GM18507 (cell line): ENCODE results near the gene MGMT.

Experiments
- DNase-seq: peaks from one replicate; pipeline ENCODE4 v3.0.0; 2011; ENCODE audit warnings: low read depth; ENCODE audit not compliant: insufficient read length; ENCODE audit errors: extremely low spot score
- FAIRE-seq: peaks from 2 replicates; lab custom pipeline; 2011; peaks lifted over from hg19 to GRCh38; lab: Jason Lieb, UNC

MGMT gene

DNA sequence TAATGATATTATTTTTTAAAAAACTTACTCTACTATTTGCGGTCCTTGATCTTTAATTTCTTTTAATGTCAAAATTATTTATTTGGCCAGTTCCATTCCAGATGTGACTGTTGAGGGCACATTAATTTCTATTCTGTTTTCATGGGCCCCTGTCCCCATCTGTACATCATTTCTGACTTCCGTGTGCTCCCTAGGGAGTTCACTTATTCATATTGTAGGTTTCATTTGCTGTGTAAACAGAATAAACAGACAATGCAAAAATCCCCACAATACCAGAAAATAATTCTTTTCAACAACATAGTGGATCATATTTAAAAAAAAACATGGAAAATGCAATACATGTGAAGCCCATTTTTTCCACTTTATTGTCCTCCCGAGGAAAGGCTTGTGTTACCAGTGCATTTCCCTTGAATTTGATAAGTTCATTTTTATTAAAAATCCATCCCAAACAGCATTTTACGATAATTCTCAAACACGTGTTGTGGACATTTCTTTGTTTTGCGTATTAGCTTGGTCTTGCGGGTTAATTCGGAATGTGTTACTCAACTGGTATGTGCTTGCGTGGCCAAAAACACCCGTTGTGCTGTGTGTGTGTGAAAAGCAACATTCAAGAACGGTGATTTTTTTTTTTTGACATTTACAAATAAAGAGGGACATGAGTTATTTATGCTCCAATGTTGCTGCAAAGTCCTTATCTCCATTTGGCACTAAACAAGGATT lies 138.4 kb downstream of the MGMT start:
- FAIRE-seq: peak; percentile 26

DNA sequence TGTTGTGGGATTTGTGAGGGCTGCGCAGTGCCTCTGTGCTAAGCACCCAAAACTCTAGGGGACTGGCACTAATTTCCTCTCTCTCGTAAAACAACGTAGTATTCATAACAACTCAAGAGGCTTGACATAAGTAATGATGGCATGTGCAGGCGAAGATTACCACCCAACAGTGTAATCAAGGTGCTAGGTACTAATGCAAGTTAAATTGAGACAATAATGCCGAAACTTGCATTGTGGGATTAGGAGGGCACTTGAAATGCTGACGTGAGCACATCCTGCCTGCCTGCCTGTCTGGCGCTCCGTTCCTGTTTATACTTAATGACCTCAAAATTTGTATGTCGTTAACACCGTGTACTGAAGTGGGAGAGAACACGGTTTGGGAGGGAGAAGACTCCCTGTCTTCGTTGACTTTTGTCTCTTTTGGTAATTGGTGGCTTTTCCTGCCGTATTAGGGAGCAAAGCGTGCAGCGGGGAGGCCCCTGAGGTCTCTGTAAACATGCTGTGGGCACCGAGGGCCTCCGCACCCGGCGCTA lies 139.0 kb downstream of the MGMT start:
- no peak for FAIRE-seq

More for the DNA sequence above, 138.4 kb downstream of the MGMT start:
- DNase-seq: no peak

DNA sequence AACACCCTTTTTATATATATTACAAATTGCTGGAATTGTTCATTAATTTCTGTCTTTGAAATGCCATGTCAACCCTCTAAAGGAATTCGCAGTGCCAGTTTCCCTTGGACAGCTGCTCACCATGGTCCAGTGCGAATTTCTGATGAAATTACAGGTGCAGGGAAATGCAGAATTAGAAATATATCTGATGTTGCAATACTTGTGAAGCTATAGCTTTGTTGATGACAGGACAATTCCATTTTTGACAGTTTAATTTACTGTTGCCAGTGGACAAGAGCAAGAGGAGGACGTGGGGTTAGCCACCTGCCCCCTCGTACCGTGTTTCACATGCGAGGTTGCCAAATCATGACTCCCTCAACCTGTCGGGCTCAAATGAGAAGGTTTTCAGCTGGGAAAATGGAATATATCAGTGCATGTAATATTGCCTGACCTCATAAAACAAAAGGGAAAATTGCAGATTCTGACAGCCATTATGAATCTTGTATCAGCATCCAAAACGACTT lies 140.6 kb downstream of the MGMT start:
- no peak for DNase-seq
- no peak for FAIRE-seq

More for the DNA sequence above, 139.0 kb downstream of the MGMT start:
- no peak for DNase-seq

DNA sequence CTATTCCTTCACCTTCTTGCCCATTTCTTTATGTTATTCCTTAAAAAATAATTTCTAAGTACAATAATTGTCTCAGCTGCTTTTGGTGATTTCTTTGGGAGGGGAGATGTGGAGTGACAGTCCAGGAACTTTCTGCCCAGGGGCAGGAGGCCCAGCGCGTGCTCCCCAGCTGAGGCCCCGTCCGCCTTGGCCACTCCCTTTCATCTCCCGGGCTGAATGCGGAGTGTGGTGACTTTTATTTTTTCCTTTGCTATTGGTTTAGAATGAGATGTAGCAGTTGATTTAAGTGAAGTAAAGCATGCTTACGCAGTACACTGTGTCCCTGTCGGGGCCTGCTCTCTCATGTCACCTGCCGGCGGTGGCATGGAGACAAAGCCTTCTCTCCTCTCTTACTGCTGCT lies 141.6 kb downstream of the MGMT start:
- no peak for FAIRE-seq
- no peak for DNase-seq

DNA sequence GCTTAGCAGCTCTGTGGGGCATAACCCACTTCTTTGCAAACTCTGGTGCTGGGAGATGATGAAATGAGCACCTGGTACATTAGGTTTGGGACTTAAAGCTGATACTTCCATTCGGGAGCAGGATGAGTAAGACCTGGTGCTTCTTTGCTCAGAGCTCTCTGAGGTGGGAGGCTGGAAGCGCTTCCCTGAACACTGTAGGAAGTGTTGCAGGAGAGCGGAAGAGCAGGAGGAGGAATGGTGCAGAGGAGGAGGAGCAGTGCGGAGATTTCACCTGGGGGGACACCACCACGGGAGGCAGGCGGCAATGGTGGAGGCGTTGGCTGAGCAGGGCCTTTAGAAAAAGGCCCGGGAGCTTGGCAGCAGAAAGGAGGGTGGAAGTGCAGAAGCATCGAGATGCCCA lies 142.5 kb downstream of the MGMT start:
- FAIRE-seq: no peak
- DNase-seq: no peak

DNA sequence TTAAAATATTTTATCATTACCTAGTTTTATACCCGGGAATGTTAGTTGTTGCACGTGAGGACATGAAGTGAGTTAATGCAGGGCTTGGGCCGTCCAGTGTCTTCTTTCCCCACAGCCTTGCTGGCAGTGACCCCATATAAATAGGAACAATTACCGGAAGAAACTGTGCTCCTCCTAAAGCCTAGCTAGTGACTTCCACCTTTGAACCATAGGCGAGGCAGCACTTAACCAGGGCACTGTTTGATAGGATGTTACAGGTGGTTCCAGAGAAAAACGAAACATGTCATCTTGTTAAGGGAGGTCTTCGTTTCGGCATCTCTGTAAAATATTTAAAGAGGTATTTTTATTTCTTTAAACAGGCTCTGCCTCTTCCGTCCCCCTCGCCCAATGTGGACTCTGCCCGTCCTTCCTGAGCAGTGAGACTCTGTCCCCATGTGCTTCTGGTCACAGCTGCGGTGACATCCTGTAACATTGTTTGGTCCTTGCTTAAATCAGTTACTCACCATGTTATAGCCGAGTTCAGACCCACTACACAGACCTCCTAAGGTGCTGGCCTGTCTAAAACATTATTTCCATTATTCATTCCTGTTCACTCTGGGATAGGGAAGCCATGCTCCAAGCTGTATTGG lies 145.6 kb downstream of the MGMT start:
- FAIRE-seq: no peak
- no peak for DNase-seq

DNA sequence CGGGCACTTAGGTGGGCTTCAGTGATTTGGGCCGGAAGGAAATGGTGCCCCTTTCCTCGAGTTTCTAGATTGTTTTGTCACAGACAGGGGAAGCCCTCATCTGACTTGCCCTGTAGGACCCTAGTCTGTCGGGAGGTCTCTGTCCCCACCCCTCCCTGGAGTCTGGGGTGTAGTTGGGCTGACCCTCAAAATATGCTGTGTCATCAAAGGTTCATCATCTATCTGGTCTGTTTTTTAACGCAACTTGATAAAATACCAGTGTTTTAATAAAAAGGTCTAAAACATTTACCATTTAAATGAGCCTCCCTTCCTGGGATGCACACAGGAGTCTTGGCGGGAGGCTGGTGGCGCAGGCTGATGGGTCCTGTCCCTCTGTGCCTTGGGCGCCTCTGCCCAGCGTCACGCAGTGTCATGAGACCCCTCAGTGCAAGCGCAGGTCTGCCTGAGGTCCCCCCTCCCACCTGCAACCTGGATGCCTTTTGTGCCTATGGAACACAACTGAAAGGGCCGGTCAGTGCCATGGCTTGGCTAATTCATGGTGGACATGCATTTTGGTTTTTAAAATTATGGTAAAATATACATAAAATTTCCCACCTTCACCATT lies 146.4 kb downstream of the MGMT start:
- FAIRE-seq: no peak
- DNase-seq: no peak

DNA sequence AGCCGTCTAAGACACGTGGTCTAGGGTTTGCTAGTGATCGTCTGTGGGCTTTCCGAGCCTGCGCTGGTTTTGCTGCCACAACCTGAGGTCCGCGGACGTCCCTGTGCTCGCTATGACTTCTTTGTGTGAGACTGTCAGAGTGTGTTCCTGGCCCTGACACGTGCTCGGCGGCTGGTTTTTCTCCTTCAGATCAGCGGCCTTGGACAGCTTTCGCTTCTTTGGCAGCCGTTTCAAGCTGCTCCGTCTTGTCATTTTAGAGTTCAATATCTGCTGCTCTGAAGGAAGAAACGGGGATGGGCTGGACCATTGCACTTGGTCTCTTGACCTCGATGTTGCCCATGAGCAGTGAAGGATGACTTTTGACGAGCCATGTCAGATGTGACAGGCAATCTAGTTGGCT lies 147.3 kb downstream of the MGMT start:
- DNase-seq (no peak), FAIRE-seq (no peak)

DNA sequence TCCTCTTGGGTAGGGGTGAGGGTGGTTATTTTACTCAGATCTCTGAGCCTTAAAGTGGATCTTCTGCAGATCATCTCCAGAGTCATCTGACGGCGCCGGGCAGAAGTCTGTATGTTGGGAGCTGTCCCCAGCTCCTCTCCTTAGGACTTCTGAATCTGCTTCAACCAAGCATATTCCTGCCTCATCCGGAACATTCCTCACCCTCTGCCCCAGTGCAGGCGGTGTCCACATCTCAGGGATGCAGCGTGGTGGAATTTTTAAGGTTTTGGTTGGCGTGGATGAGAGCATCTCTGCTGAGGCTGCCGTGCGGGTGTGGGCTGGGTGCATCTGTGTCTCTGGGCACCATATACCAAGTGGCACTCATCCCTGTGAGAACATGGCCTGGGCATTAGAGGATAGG lies 148.3 kb downstream of the MGMT start:
- FAIRE-seq: no peak
- DNase-seq: no peak

DNA sequence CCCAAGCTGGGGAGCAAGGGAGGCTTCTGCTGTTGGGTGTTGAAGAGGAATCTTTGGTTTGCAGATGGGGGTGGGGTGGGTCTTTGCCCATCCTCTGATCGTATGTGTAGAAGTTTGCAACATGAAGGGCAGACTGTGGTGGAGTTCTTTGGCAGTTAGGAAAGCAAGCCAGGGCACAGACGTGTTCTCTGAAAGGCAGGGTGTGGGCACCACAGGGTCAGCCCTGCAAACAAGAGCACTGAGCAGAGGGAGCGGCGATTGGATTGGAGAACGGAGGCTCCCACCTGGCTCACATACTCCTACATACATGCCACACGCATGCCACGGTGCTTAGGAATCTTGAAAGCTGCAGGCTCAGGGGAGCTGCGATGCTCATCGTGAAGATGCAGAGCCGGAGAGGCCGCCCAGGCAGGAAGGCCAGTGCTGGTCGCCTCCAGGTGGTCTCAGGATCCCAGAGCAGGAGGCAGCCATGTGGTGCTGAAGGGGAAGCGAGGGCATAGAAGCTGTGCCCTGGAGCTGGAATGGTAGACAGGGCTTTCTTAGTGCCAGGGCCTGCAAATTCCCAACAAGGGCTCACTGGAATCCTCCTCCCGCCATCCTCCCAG lies 149.0 kb downstream of the MGMT start:
- FAIRE-seq: no peak
- DNase-seq: no peak

DNA sequence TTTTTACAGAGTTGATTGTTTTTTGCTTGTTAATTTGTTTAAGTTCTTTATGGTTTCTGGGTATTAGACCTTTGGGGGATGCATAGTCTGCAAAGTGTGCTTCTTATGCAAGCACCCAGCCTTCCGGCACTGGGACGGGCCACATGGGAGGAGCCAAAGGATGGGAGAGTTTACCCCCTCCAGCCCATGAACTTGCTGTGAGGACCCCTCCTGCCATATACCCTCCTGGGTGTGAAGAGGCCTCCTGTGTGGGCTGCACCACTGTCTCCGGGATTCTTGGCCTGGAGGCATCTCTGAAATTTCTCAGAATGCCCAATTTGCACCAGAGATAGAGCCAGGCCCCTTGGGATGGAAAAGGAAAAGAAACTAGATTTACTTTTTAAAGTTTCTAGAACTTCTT lies 150.7 kb downstream of the MGMT start:
- DNase-seq: no peak
- no peak for FAIRE-seq

DNA sequence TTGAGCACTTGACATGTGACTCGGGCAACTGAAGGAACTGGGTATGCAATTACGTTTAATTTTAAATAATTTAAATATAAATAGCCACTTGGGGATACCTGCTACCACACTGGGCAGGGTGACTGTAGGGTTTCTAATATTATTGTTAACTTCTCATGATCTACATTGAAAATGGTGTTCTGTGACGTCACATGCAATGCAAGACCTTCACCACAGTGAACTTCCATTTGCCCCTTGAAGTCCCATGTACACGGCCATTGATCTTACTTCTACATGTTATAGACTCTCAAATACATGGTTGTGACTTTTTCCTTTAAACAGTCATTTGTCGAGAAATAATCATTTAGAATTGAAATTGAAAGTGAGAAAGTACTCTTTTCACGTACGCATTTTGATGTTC lies 154.0 kb downstream of the MGMT start:
- FAIRE-seq: no peak

DNA sequence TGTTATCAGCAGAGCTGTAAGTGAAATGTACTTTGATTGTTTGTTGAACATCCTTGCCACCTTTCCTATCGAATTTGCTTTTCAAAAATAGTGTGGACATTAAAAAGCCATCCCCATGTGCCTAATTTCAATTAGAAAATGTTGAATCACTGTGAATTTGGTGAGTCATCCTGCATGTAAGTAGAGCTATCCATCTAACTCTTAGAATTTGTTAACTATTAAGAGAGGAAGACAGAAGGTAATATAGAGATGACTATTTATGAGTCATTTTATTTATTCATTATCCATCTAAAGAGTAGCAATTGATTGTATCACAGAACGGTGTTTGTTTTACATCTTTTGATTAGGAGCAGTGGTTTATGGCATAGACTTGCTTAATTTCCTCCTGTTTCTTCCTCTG lies 154.7 kb downstream of the MGMT start:
- FAIRE-seq: no peak

More for the DNA sequence above, 154.0 kb downstream of the MGMT start:
- no peak for DNase-seq

DNA sequence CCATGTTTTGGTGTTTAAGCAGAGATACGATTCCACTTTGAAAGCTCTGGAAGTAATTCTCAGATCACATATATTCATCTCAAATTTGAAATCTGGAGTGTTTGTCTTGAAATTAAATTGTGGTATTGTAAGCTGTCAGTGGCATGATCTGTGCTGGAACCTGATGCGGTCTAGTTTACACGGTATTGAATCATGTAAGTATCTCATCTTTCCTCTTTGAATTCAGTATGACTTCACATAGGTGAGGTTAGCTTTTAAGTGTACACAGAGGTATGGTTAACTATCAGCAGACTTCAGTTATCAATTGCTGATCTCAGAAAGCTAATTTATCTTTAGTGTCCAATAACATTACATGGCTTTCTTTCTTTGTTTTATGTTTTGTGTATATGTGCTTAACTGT lies 155.2 kb downstream of the MGMT start:
- no peak for FAIRE-seq
- no peak for DNase-seq

More for the DNA sequence above, 154.7 kb downstream of the MGMT start:
- no peak for DNase-seq

DNA sequence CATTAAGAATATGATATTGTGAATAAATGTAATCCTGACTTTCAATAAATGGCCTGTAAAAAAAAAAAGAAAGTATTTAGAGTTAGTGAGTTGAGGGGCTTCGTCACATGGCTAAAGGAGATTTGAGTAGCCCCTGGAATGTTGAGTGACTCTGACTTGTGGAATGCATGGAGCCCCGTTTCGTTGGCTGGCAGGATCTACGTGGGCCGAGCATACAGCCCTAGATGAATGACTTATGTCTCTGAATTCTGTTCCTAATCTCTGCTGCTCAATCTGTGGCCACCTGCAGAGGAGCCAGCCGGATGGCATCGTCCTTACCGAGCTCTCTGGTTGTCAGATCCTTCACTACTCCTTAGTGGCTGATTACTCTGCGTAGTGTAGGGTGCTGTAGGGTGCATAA lies 155.7 kb downstream of the MGMT start:
- FAIRE-seq: no peak
- no peak for DNase-seq

DNA sequence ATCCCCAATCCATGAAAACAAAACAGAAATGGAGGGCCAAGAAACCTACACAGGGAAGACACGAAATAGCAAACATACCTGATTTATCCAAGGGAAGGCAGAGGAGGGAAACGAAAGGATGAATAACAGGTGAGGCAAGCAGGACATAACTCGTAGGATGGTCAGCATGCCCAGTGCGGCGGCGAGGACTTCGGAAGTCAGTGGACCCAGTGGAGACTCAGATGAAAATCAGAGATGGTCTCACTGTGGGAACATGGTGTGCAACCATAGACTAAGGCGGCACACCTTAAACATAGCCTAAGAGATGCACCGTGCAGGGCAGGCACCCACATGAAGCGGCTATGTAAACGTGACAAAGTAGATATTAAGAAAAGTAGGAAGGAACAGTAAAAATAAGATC lies 157.5 kb downstream of the MGMT start:
- DNase-seq: no peak
- FAIRE-seq: no peak

DNA sequence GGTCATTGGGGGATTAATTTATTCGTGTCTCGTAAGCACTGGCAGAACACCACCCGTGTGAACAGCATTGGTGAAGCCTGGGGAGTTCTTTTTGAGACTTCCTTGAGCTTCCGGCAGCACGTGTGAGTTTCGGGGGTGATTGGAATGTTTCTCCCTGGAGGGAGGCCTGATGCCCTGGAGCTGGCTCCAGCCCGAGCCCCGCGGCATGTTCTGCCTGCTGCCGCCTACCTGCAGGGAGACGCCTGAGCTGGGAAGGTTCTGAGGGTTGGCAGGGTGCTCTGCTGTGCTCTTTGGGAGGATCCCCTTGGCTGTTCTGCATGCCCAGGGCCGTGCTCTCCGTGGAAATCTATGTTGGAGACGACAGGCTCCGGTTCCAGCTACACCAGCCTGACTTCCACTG lies 159.3 kb downstream of the MGMT start:
- FAIRE-seq (no peak), DNase-seq (no peak)

DNA sequence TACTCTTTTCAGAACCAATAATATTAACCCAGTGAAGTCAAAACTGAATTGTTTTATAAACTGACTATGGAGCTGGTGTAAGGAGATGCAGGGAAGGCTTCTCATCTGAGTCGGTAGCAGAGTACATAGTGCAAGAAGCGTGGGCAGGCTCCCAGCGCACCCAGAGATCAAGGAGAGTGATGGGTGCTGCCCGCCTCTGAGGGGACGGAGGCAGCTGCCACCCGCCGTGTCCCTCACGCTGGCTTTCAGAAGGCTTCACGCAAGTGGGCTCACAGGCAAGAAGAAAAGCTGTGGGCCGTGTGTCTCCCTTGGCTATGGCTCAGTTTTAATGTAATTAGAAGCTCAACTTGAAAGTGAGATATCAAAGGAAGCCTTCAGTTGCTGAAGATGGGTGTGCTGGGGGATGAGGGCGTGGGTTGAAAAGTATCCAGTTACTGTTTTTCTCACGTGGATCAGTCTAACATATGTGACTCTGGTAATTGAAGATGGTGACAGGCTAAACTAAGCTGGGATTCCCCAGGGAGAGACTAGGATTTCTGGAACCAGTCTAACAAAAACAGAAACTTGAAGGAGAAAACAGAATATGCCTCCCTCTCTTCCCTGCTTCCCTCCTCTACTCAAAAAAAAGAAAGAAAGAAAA lies 159.9 kb downstream of the MGMT start:
- FAIRE-seq (no peak), DNase-seq (no peak)

DNA sequence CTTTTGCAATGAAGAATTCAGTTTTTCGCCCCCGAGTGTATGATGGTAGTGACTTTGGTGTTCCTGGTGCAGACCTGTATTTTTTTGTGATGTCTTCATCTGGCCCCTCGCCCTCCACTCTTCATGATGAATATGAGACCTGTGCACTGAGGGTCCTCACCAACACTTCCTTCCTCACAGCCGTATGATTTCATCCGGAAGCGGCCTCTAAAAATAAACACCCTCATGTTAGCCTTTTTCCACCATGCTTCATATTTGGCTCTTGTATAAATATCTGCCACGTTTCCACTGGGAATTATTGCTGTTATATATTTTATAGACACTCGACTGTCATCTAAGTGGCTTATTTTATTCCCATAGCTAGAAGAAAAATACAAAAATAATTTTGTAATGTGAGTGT lies 160.4 kb downstream of the MGMT start:
- FAIRE-seq: no peak
- DNase-seq: no peak

DNA sequence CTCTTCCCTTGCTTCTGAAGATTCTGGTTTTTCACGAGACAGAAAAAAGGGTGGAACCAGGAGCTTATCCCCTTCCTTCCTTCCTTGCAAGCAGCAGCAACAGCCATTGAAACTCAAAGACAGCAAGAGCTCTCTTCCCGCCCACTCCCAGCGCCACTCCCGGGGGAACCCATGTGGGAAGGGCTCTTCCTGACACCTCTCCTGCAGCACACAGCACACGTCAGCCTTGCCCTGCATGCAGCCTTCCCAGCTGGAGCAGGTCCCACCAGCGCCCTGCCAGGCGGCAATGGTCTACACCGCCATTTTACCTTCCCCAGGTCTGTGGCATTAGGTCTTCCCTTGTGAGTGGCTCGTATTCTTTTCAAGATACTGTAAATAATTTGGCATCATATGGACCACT lies 161.8 kb downstream of the MGMT start:
- FAIRE-seq (no peak), DNase-seq (no peak)
